ENCODE results near the gene RRP1. TPM values are rescaled to one million over a fixed set of nuclear protein-coding genes. Genes with fewer than 3 reads are reported as not detected.
A peak's percentile ranks its signal among the peaks of the same experiment; 100 is the strongest.

Gene RRP1
- total and polyA plus RNA-seq, 2 of the 13 experiments (the other 11 are each of a cell fraction or from before 2014, with no cell fraction given) = 20.1 to 35.1 TPM

GRCh38 chr21:43775795-43776430 lies 13.5 kb upstream of the RRP1 start, which contains the start of gene CSTB (continued):
- TF ChIP-seq CHCHD3 (CRISPR knock-in tag; IDR thresholded peaks at IDR 0.05) (peak; percentile 52; the same call in 1 of the 2 replicates), MAZ (IDR thresholded peaks at IDR 0.05; ENCODE audit: borderline replicate concordance, low read depth, low read length) (no peak), MAZ (CRISPR knock-in tag; IDR thresholded peaks at IDR 0.05; ENCODE audit: low read depth) (peak; percentile 48; the same call in 1 of the 2 replicates), ZXDC (CRISPR knock-in tag; IDR thresholded peaks at IDR 0.05) (no peak), ZFYVE20 (CRISPR knock-in tag; IDR thresholded peaks at IDR 0.05; ENCODE audit: borderline replicate concordance, low read depth) (0 out of 2 replicates have a peak, but pooled peaks have one; percentile 63), SRY (CRISPR knock-in tag; IDR thresholded peaks at IDR 0.05) (peak; percentile 82; the same call in 1 of the 2 replicates), ZNF549 (CRISPR knock-in tag; IDR thresholded peaks at IDR 0.05) (no peak), MYPOP (CRISPR knock-in tag; IDR thresholded peaks at IDR 0.05) (peak; percentile 64), CTCF (CRISPR knock-in tag; IDR thresholded peaks at IDR 0.05) (no peak), ZNF326 (CRISPR knock-in tag; IDR thresholded peaks at IDR 0.05; ENCODE audit: borderline replicate concordance) (no peak), ATF2 (CRISPR knock-in tag; IDR thresholded peaks at IDR 0.05) (no peak), ZNF644 (CRISPR knock-in tag; IDR thresholded peaks at IDR 0.05; ENCODE audit: low read depth) (no peak), ZNF768 (CRISPR knock-in tag; IDR thresholded peaks at IDR 0.05) (peak; percentile 33; the same call in 1 of the 2 replicates), ZGPAT (CRISPR knock-in tag; IDR thresholded peaks at IDR 0.05) (peak; percentile 71; the same call in 1 of the 2 replicates), PHF21A (CRISPR knock-in tag; IDR thresholded peaks at IDR 0.05) (no peak; the same call in none of the 2 replicates), PRDM10 (CRISPR knock-in tag; IDR thresholded peaks at IDR 0.05; ENCODE audit: low read depth) (peak; percentile 97)
